ENCODE data around the gene TRIM17. TPM values are rescaled to one million over a fixed set of nuclear protein-coding genes. Genes with fewer than 3 reads are reported as not detected.

TRIM17 gene
- total RNA-seq, 1 donor from 2014 or later = 2.6 TPM

GRCh38 chr1:228420968-228421826 is 4.5 kb upstream of the TRIM17 start:
- DNase-seq (no peak), ATAC-seq (no peak)
- no peak overlapping the region for H3K4me3 ChIP-seq
- peaks cover 19% of the 10 kb centered on the region for H3K27me3 ChIP-seq (ENCODE audit: low read depth)
- no peaks in the 10 kb centered on the region for H3K9me3 ChIP-seq
- H3K27ac ChIP-seq = no peak overlapping the region
- intact Hi-C loops (cut with DNase I) = no loop called here
- H3K4me1 ChIP-seq = peaks cover 10% of the 10 kb centered on the region
- TF ChIP-seq CTCF (IDR thresholded peaks at IDR 0.05) = no peak
- H3K36me3 ChIP-seq = no peaks in the 10 kb centered on the region

- TF ChIP-seq CTCF (IDR thresholded peaks at IDR 0.05) = no peak
- Histone ChIP-seq H3K27me3 (ENCODE audit: low read depth) (peaks cover 27% of the 10 kb centered on the region), H3K36me3 (no peaks in the 10 kb centered on the region), H3K4me3 (no peak overlapping the region), H3K27ac (no peak overlapping the region), H3K9me3 (no peaks in the 10 kb centered on the region), H3K4me1 (peaks cover 17% of the 10 kb centered on the region)
- ATAC-seq = peak in 1 of 2 donors; percentile 22
- DNase-seq = no peak
- intact Hi-C loops (cut with DNase I) = no loop called here
Measured at GRCh38 chr1:228417483-228418203, 982 bp upstream of the TRIM17 start.

GRCh38 chr1:228417061-228417460 is 400 bp upstream of the TRIM17 start:
- TF ChIP-seq CTCF (IDR thresholded peaks at IDR 0.05) = no peak
- Histone ChIP-seq H3K27ac (no peak overlapping the region), H3K27me3 (ENCODE audit: low read depth) (peaks cover 27% of the 10 kb centered on the region), H3K9me3 (no peaks in the 10 kb centered on the region), H3K36me3 (no peaks in the 10 kb centered on the region), H3K4me1 (peaks cover 17% of the 10 kb centered on the region), H3K4me3 (no peak overlapping the region)
- no peak for DNase-seq
- peak in 1 of 2 donors; percentile 10 for ATAC-seq
- intact Hi-C loops (cut with DNase I) = no loop called here

GRCh38 chr1:228415853-228416216 is 826 bp downstream of the TRIM17 start:
- intact Hi-C loops (cut with DNase I) = no loop called here
- Histone ChIP-seq H3K9me3 (no peaks in the 10 kb centered on the region), H3K4me1 (peaks cover 17% of the 10 kb centered on the region), H3K4me3 (peak overlapping the region; percentile 53), H3K36me3 (peaks cover 4% of the 10 kb centered on the region), H3K27ac (no peak overlapping the region), H3K27me3 (ENCODE audit: low read depth) (peaks cover 27% of the 10 kb centered on the region)
- no peak for TF ChIP-seq CTCF (IDR thresholded peaks at IDR 0.05)
- no peak for ATAC-seq
- no peak for DNase-seq

- peaks cover 10% of the 10 kb centered on the region for H3K36me3 ChIP-seq
- no peak for ATAC-seq
- no peak overlapping the region for H3K27ac ChIP-seq
- TF ChIP-seq CTCF (IDR thresholded peaks at IDR 0.05) = no peak
- DNase-seq = no peak
- peaks cover 17% of the 10 kb centered on the region for H3K4me1 ChIP-seq
- H3K27me3 ChIP-seq (ENCODE audit: low read depth) = peaks cover 27% of the 10 kb centered on the region
- H3K4me3 ChIP-seq = no peak overlapping the region
- intact Hi-C loops (cut with DNase I) = no loop called here
- H3K9me3 ChIP-seq = no peaks in the 10 kb centered on the region
Measured at GRCh38 chr1:228415221-228415620, 1.4 kb downstream of the TRIM17 start.
